ENCODE data around the gene JPH3. TPM values are rescaled to one million over a fixed set of nuclear protein-coding genes. Genes with fewer than 3 reads are reported as not detected.
A peak's percentile ranks its signal among the peaks of the same experiment; 100 is the strongest.

Gene JPH3
- total RNA-seq (under 1 TPM in 1 of 2 experiments, not detected in 1; 0.09 TPM), polyA plus RNA-seq (not detected)

GRCh38 chr16:87602001-87602775 lies at the start of gene JPH3:
JPH3 (plus strand) TSS chr16:87602508; CDS start chr16:87603147, 639 bp downstream.
- peaks cover 12% of the 10 kb centered on the region for H3K27me3 ChIP-seq (ENCODE audit: insufficient read depth, low read length)

GRCh38 chr16:87552772-87553573 lies 49.3 kb upstream of the JPH3 start:
- Mint-ChIP-seq H3K27ac (no peak overlapping the region), H3K4me3 (no peak overlapping the region), H3K36me3 (no peaks in the 10 kb centered on the region), H3K27me3 (peaks cover 5 to 6% of the 10 kb centered on the region in 2 donors), H3K9me3 (no peaks in the 10 kb centered on the region), H3K4me1 (peaks cover 0 to 5% (median 1%) of the 10 kb centered on the region in 4 donors)
- no peak overlapping the region for H3K27ac ChIP-seq (ENCODE audit: low read depth, low read length)
- no peaks in the 10 kb centered on the region for H3K9me3 ChIP-seq (ENCODE audit: control insufficient read depth in 1 of 2, low read length in 2 of 2)
- H3K36me3 ChIP-seq (ENCODE audit: insufficient read depth, low read length) = no peaks in the 10 kb centered on the region
- DNase-seq = no peak
- H3K4me3 ChIP-seq (ENCODE audit: low read length in 2 of 2) = no peak overlapping the region
- CTCF ChIA-PET (ENCODE audit: partially characterized antibody) = interaction anchor here (1.4 to 4.2 kb wide), 2 partner anchors 83 to 217 kb away, joined by 5 to 27 read pairs; no protein-coding TSS in a partner anchor
- H3K4me1 ChIP-seq (ENCODE audit: insufficient read depth, low read length) = no peaks in the 10 kb centered on the region
- POLR2A ChIA-PET (ENCODE audit: partially characterized antibody) = no interaction called here
- no peaks in the 10 kb centered on the region for H3K27me3 ChIP-seq (ENCODE audit: insufficient read depth, low read length)
- intact Hi-C loops (cut with micrococcal nuclease) = no loop called here

More at GRCh38 chr16:87602001-87602775, at the start of gene JPH3:
- Mint-ChIP-seq H3K9me3 (peaks cover 0 to 9% (median 5%) of the 10 kb centered on the region in 8 donors), H3K4me1 (peaks cover 3 to 19% (median 7%) of the 10 kb centered on the region in 4 donors), H3K4me3 (peak within 1 kb of the TSS; percentile 28 to 73 (median 45)), H3K27me3 (peaks cover 51 to 53% of the 10 kb centered on the region in 2 donors), H3K36me3 (no peaks in the 10 kb centered on the region), H3K27ac (no peak within 1 kb of the TSS)
- H3K36me3 ChIP-seq (ENCODE audit: insufficient read depth, low read length) = no peaks in the 10 kb centered on the region
- ChIA-PET POLR2A (ENCODE audit: partially characterized antibody) (no interaction called here), CTCF (ENCODE audit: partially characterized antibody) (no interaction called here)
- H3K27ac ChIP-seq (ENCODE audit: low read depth, low read length) = no peak within 1 kb of the TSS
- H3K9me3 ChIP-seq (ENCODE audit: control insufficient read depth in 1 of 2, low read length in 2 of 2) = no peaks in the 10 kb centered on the region
- H3K4me3 ChIP-seq (ENCODE audit: low read length in 2 of 2) = no peak within 1 kb of the TSS
- H3K4me1 ChIP-seq (ENCODE audit: insufficient read depth, low read length) = no peaks in the 10 kb centered on the region
- intact Hi-C loops (cut with micrococcal nuclease) = no loop called here
- no peak for DNase-seq

GRCh38 chr16:87554754-87555427 lies 47.4 kb upstream of the JPH3 start:
- H3K27ac ChIP-seq (ENCODE audit: low read depth, low read length) = no peak overlapping the region
- H3K27ac Mint-ChIP-seq = peak overlapping the region in 2 of 7 donors; percentile 0 to 19
- ChIA-PET CTCF (ENCODE audit: partially characterized antibody) (no interaction called here), POLR2A (ENCODE audit: partially characterized antibody) (no interaction called here)
- H3K4me3 Mint-ChIP-seq = no peak overlapping the region
- no peaks in the 10 kb centered on the region for H3K4me1 ChIP-seq (ENCODE audit: insufficient read depth, low read length)
- intact Hi-C loops (cut with micrococcal nuclease) = no loop called here
- no peaks in the 10 kb centered on the region for H3K36me3 Mint-ChIP-seq
- DNase-seq = no peak
- peaks cover 5 to 6% of the 10 kb centered on the region in 2 donors for H3K27me3 Mint-ChIP-seq
- H3K4me3 ChIP-seq (ENCODE audit: low read length in 2 of 2) = no peak overlapping the region
- H3K9me3 ChIP-seq (ENCODE audit: control insufficient read depth in 1 of 2, low read length in 2 of 2) = no peaks in the 10 kb centered on the region
- peaks cover 0 to 2% (median under 1%) of the 10 kb centered on the region in 4 donors for H3K4me1 Mint-ChIP-seq
- H3K36me3 ChIP-seq (ENCODE audit: insufficient read depth, low read length) = no peaks in the 10 kb centered on the region
- H3K27me3 ChIP-seq (ENCODE audit: insufficient read depth, low read length) = no peaks in the 10 kb centered on the region
- peaks cover 0 to under 1% (median 0%) of the 10 kb centered on the region in 8 donors for H3K9me3 Mint-ChIP-seq

GRCh38 chr16:87555647-87556046 lies 46.7 kb upstream of the JPH3 start:
- CTCF ChIA-PET (ENCODE audit: partially characterized antibody) = no interaction called here
- Mint-ChIP-seq H3K27me3 (peaks cover 3 to 4% of the 10 kb centered on the region in 2 donors), H3K4me1 (no peaks in the 10 kb centered on the region), H3K9me3 (peaks cover 0 to 1% (median 0%) of the 10 kb centered on the region in 8 donors), H3K36me3 (no peaks in the 10 kb centered on the region), H3K27ac (no peak overlapping the region), H3K4me3 (no peak overlapping the region)
- Histone ChIP-seq H3K4me1 (ENCODE audit: insufficient read depth, low read length) (no peaks in the 10 kb centered on the region), H3K4me3 (ENCODE audit: low read length in 2 of 2) (no peak overlapping the region), H3K36me3 (ENCODE audit: insufficient read depth, low read length) (no peaks in the 10 kb centered on the region), H3K9me3 (ENCODE audit: control insufficient read depth in 1 of 2, low read length in 2 of 2) (no peaks in the 10 kb centered on the region), H3K27ac (ENCODE audit: low read depth, low read length) (no peak overlapping the region), H3K27me3 (ENCODE audit: insufficient read depth, low read length) (no peaks in the 10 kb centered on the region)
- POLR2A ChIA-PET (ENCODE audit: partially characterized antibody) = no interaction called here
- no peak for DNase-seq
- intact Hi-C loops (cut with micrococcal nuclease) = no loop called here

DNA sequence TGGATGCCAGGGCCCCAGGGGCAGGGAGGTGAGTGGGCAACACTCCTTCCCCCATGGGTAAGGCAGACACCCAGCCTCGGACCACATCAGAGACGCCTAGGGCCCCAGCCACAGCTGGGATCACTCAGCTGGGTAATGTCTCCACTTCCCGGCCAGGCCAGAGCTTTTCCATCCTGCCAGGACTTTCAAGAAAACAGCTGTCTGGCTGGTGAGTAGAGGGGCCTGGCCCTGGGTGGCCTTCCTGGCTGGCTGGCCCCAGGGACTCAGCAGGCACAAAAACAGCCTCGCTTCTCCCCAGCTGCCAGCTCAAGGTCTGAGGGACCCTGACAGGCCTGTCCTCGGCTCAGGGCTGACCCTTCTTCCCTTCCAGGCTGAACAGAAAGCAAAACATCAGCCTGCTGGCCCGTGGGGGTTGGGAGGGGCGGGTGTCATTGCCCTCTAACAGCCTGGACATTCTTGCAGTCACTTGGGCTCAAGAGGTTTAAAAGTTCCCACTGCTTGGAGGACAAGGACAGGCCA lies 45.3 kb upstream of the JPH3 start:
- ChIA-PET POLR2A (ENCODE audit: partially characterized antibody) (no interaction called here), CTCF (ENCODE audit: partially characterized antibody) (interaction anchor here (1.1 kb wide), 1 partner anchor 79 kb away, joined by 3 read pairs; no protein-coding TSS in a partner anchor)
- Histone ChIP-seq H3K27me3 (ENCODE audit: insufficient read depth, low read length) (no peaks in the 10 kb centered on the region), H3K4me1 (ENCODE audit: insufficient read depth, low read length) (no peaks in the 10 kb centered on the region), H3K4me3 (ENCODE audit: low read length in 2 of 2) (no peak overlapping the region), H3K36me3 (ENCODE audit: insufficient read depth, low read length) (no peaks in the 10 kb centered on the region), H3K9me3 (ENCODE audit: control insufficient read depth in 1 of 2, low read length in 2 of 2) (no peaks in the 10 kb centered on the region), H3K27ac (ENCODE audit: low read depth, low read length) (no peak overlapping the region)
- no peak overlapping the region for H3K27ac Mint-ChIP-seq
- peaks cover 1 to 4% of the 10 kb centered on the region in 2 donors for H3K27me3 Mint-ChIP-seq
- no peak overlapping the region for H3K4me3 Mint-ChIP-seq
- no peaks in the 10 kb centered on the region for H3K36me3 Mint-ChIP-seq
- H3K9me3 Mint-ChIP-seq = peaks cover 0 to 1% (median 0%) of the 10 kb centered on the region in 8 donors
- intact Hi-C loops (cut with micrococcal nuclease) = no loop called here
- no peaks in the 10 kb centered on the region for H3K4me1 Mint-ChIP-seq
- DNase-seq = no peak

- no peaks in the 10 kb centered on the region for H3K9me3 ChIP-seq (ENCODE audit: control insufficient read depth in 1 of 2, low read length in 2 of 2)
- no peak for DNase-seq
- Mint-ChIP-seq H3K27ac (no peak overlapping the region), H3K36me3 (no peaks in the 10 kb centered on the region), H3K4me3 (no peak overlapping the region), H3K27me3 (peaks cover 1 to 4% of the 10 kb centered on the region in 2 donors), H3K4me1 (peaks cover 0 to 1% (median 0%) of the 10 kb centered on the region in 4 donors), H3K9me3 (peaks cover 0 to 1% (median 0%) of the 10 kb centered on the region in 8 donors)
- CTCF ChIA-PET (ENCODE audit: partially characterized antibody) = no interaction called here
- no peaks in the 10 kb centered on the region for H3K36me3 ChIP-seq (ENCODE audit: insufficient read depth, low read length)
- intact Hi-C loops (cut with micrococcal nuclease) = no loop called here
- POLR2A ChIA-PET (ENCODE audit: partially characterized antibody) = no interaction called here
- H3K4me3 ChIP-seq (ENCODE audit: low read length in 2 of 2) = no peak overlapping the region
- no peaks in the 10 kb centered on the region for H3K27me3 ChIP-seq (ENCODE audit: insufficient read depth, low read length)
- H3K27ac ChIP-seq (ENCODE audit: low read depth, low read length) = no peak overlapping the region
- no peaks in the 10 kb centered on the region for H3K4me1 ChIP-seq (ENCODE audit: insufficient read depth, low read length)
These were observed 43.6 kb upstream of the JPH3 start for GRCh38 chr16:87558682-87559081.
